ENCODE measurements around the gene SENP6.
"Not testable (repeated sequence)": the region's sequence is repeated elsewhere in the genome, so short reads cannot be mapped to it uniquely, and the experiment has no call there.

The SENP6 gene

GRCh38 chr6:75609639-75610590, 8.2 kb downstream of the SENP6 start:
- DNase-seq (ENCODE audit: low spot score): no peak

- DNase-seq (ENCODE audit: low spot score): no peak
These were observed 9.5 kb downstream of the SENP6 start for GRCh38 chr6:75611011-75611701.

GRCh38 chr6:75611702-75612375, 10.2 kb downstream of the SENP6 start:
- DNase-seq (ENCODE audit: low spot score): no peak

GRCh38 chr6:75612434-75612833, 10.8 kb downstream of the SENP6 start:
- no peak for DNase-seq (ENCODE audit: low spot score)

GRCh38 chr6:75613056-75613501, 11.4 kb downstream of the SENP6 start:
- no peak for DNase-seq (ENCODE audit: low spot score)

GRCh38 chr6:75618437-75618836, 16.8 kb downstream of the SENP6 start:
- DNase-seq (ENCODE audit: low spot score): no peak

- no peak for DNase-seq (ENCODE audit: low spot score)
These were observed 17.7 kb downstream of the SENP6 start for GRCh38 chr6:75619230-75619899.

GRCh38 chr6:75620381-75621304, 19.0 kb downstream of the SENP6 start:
- no peak for DNase-seq (ENCODE audit: low spot score)

GRCh38 chr6:75621846-75622245, 20.2 kb downstream of the SENP6 start:
- DNase-seq (ENCODE audit: low spot score): no peak

- DNase-seq (ENCODE audit: low spot score): no peak
These were observed 21.8 kb downstream of the SENP6 start for GRCh38 chr6:75623491-75623890.

- no peak for DNase-seq (ENCODE audit: low spot score)
These were observed 22.7 kb downstream of the SENP6 start for GRCh38 chr6:75624335-75624734.

GRCh38 chr6:75624988-75625387, 23.3 kb downstream of the SENP6 start:
- DNase-seq (ENCODE audit: low spot score): no peak

GRCh38 chr6:75626561-75626960, 24.9 kb downstream of the SENP6 start:
- no peak for DNase-seq (ENCODE audit: low spot score)

- DNase-seq (ENCODE audit: low spot score): not testable (repeated sequence)
These were observed 26.0 kb downstream of the SENP6 start for GRCh38 chr6:75627708-75628107.

GRCh38 chr6:75631859-75632635, 30.4 kb downstream of the SENP6 start:
- DNase-seq (ENCODE audit: low spot score): no peak

GRCh38 chr6:75633045-75633444, 31.4 kb downstream of the SENP6 start:
- no peak for DNase-seq (ENCODE audit: low spot score)

- no peak for DNase-seq (ENCODE audit: low spot score)
These were observed 40.6 kb downstream of the SENP6 start for GRCh38 chr6:75642311-75642710.

GRCh38 chr6:75643173-75643572, 41.5 kb downstream of the SENP6 start:
- no peak for DNase-seq (ENCODE audit: low spot score)

- DNase-seq (ENCODE audit: low spot score): no peak
These were observed 54.8 kb downstream of the SENP6 start for GRCh38 chr6:75656479-75656878.

- peak; percentile 28 for DNase-seq (ENCODE audit: low spot score)
These were observed 55.6 kb downstream of the SENP6 start for GRCh38 chr6:75657327-75657726.

All from pons (tissue), 1 donor.